ENCODE results near the gene SENP3.

The SENP3 gene

DNA sequence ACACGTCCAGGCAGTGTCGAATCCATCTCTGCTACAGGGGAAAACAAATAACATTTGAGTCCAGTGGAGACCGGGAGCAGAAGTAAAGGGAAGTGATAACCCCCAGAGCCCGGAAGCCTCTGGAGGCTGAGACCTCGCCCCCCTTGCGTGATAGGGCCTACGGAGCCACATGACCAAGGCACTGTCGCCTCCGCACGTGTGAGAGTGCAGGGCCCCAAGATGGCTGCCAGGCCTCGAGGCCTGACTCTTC, 10.5 kb downstream of the SENP3 start:
- H3K9me3 ChIP-seq (replicated peaks in 1 of 2; ENCODE audit: control insufficient read depth in 2 of 2, insufficient read depth in 1 of 2, low read depth in 1 of 2, low read length in 2 of 2) = peaks cover 0 to 3% of the 10 kb centered on the region in 2 donors
- peak overlapping the region; percentile 66 to 75 for H3K4me3 ChIP-seq (ENCODE audit: low read length in 2 of 2)
- no peak overlapping the region for H2BK120ac ChIP-seq (ENCODE audit: low read depth, low read length)
- peaks cover 54 to 72% of the 10 kb centered on the region in 2 donors for H3K36me3 ChIP-seq (replicated peaks in 1 of 2; ENCODE audit: control insufficient read depth in 2 of 2, insufficient read depth in 2 of 2, low read length in 2 of 2)
- H4K8ac ChIP-seq (ENCODE audit: low read depth, low read length) = no peak overlapping the region
- H3K14ac ChIP-seq (ENCODE audit: low read length) = no peak overlapping the region
- H3K79me1 ChIP-seq (ENCODE audit: low read depth, low read length) = peaks cover 14% of the 10 kb centered on the region
- H3K23ac ChIP-seq (ENCODE audit: low read depth, low read length, poor library complexity) = peak overlapping the region; percentile 95
- H2AFZ ChIP-seq (ENCODE audit: low read length) = peak overlapping the region; percentile 62
- H3K4ac ChIP-seq (ENCODE audit: low read length) = no peak overlapping the region
- H2BK5ac ChIP-seq (ENCODE audit: low read length) = no peak overlapping the region
- H3K18ac ChIP-seq (ENCODE audit: low read length) = no peak overlapping the region
- H3K4me2 ChIP-seq (ENCODE audit: insufficient read depth, low read length, poor library complexity, severe bottlenecking) = peak overlapping the region; percentile 49
- H4K91ac ChIP-seq (ENCODE audit: low read depth, low read length, poor library complexity) = no peak overlapping the region
- H2AK5ac ChIP-seq (ENCODE audit: low read depth, low read length) = no peak overlapping the region
- peak overlapping the region; percentile 69 for H3K27ac ChIP-seq (replicated peaks; ENCODE audit: low read length)
- DNase-seq (ENCODE audit: low spot score) = no peak
- peaks cover 14% of the 10 kb centered on the region in 2 donors for H3K4me1 ChIP-seq (ENCODE audit: control insufficient read depth in 2 of 2, insufficient read depth in 1 of 2, low read depth in 1 of 2, low read length in 2 of 2)
- WGBS, 2 donors (ENCODE audit: extremely low coverage in 2 of 2, insufficient read length in 2 of 2, insufficient replicate concordance in 1 of 2) = no CpG with 5 or more reads among the region's 11 CpGs
- H2BK12ac ChIP-seq (ENCODE audit: low read length) = no peak overlapping the region
- no peaks in the 10 kb centered on the region for H3K27me3 ChIP-seq (ENCODE audit: control insufficient read depth in 3 of 3, insufficient read depth in 3 of 3, low read depth in 1 of 3, low read length in 3 of 3)
- H2BK15ac ChIP-seq (ENCODE audit: low read length) = no peak overlapping the region
- H3K9ac ChIP-seq (ENCODE audit: low read depth, low read length, poor library complexity) = no peak overlapping the region

DNA sequence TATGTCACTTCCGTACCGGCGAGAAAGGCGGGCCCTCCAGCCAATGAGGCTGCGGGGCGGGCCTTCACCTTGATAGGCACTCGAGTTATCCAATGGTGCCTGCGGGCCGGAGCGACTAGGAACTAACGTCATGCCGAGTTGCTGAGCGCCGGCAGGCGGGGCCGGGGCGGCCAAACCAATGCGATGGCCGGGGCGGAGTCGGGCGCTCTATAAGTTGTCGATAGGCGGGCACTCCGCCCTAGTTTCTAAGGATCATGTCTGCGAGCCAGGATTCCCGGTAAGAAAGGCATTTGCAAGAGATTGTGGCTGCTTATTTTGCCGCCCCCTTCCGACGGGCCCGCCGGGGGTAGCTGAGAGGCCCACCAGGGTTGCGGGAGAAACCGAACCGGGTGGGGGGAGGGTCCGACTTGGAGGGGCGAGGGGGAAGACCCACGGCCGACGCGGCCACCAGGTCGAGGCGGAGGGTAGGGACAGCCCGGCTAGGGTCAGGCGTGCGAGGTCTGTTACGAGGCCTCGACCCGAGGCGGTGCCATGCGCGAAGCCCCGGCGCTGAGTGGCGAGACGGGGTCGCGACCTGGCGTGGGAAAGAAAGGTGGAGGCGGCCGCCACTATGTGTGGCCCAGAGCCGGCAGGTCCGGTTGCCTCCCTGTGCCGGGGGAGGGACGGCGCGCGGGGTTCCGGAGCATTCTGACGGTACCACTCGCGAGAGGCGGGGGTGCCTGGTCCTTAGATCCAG, 11.0 kb downstream of the SENP3 start:
- WGBS, 2 donors (ENCODE audit: extremely low coverage in 2 of 2, insufficient read length in 2 of 2, insufficient replicate concordance in 1 of 2) = no CpG with 5 or more reads among the region's 73 CpGs
- H3K9me3 ChIP-seq (replicated peaks in 1 of 2; ENCODE audit: control insufficient read depth in 2 of 2, insufficient read depth in 1 of 2, low read depth in 1 of 2, low read length in 2 of 2) = peaks cover 0 to 3% of the 10 kb centered on the region in 2 donors

DNA sequence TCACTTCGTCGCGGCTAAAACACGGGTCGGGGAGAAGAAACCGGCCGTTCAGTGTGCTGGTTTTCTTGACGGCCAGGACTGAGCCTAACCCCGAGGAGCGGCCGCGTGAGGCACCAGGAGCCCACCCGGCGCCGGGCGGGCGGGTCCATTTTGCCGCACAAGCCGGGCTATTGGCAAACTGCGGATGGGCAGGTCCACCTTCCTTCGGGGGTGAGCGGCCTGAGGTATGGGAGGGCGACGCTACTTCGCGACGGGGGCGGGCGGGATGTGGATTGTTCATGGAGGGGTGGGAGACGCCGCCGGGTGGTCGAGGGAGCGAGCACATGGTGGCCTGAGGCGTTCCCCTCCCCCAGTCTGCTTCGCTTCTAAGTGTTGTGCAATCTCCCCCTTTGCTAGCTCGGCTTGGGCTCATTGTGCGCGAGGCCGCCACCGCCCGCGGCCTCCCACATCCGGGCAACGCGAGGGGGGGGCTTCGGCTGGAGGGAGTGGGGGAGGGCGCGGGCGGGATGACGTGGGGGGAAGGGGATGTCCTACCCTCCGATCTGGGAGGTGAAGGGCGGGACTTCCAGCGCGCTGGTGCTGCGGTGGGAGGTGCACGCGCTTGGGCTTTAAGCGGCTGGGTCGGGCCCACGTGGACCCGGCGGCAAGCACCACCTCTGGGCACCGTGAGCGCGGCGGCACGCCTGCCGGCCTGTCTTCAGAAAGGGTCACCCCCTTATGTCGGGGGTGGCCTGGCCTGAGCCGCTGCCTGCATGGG, 11.8 kb downstream of the SENP3 start:
- Histone ChIP-seq H3K9me3 (replicated peaks in 1 of 2; ENCODE audit: control insufficient read depth in 2 of 2, insufficient read depth in 1 of 2, low read depth in 1 of 2, low read length in 2 of 2) (peaks cover 0 to 3% of the 10 kb centered on the region in 2 donors), H3K4ac (ENCODE audit: low read length) (peak overlapping the region; percentile 90), H3K9ac (ENCODE audit: low read depth, low read length, poor library complexity) (peak overlapping the region; percentile 100), H3K23ac (ENCODE audit: low read depth, low read length, poor library complexity) (peak overlapping the region; percentile 95), H4K8ac (ENCODE audit: low read depth, low read length) (no peak overlapping the region), H3K27me3 (ENCODE audit: control insufficient read depth in 3 of 3, insufficient read depth in 3 of 3, low read depth in 1 of 3, low read length in 3 of 3) (no peaks in the 10 kb centered on the region), H2BK120ac (ENCODE audit: low read depth, low read length) (peak overlapping the region; percentile 53), H3K4me1 (ENCODE audit: control insufficient read depth in 2 of 2, insufficient read depth in 1 of 2, low read depth in 1 of 2, low read length in 2 of 2) (peaks cover 14% of the 10 kb centered on the region in 2 donors), H2BK5ac (ENCODE audit: low read length) (peak overlapping the region; percentile 70), H3K36me3 (replicated peaks in 1 of 2; ENCODE audit: control insufficient read depth in 2 of 2, insufficient read depth in 2 of 2, low read length in 2 of 2) (peaks cover 61 to 77% of the 10 kb centered on the region in 2 donors), H2BK15ac (ENCODE audit: low read length) (no peak overlapping the region), H3K4me2 (ENCODE audit: insufficient read depth, low read length, poor library complexity, severe bottlenecking) (peak overlapping the region; percentile 67), H2AK5ac (ENCODE audit: low read depth, low read length) (peak overlapping the region; percentile 99), H2BK12ac (ENCODE audit: low read length) (peak overlapping the region; percentile 18), H3K79me1 (ENCODE audit: low read depth, low read length) (peaks cover 14% of the 10 kb centered on the region), H3K27ac (replicated peaks; ENCODE audit: low read length) (peak overlapping the region; percentile 73), H3K14ac (ENCODE audit: low read length) (peak overlapping the region; percentile 91), H3K4me3 (ENCODE audit: low read length in 2 of 2) (peak overlapping the region; percentile 98 to 100), H3K18ac (ENCODE audit: low read length) (peak overlapping the region; percentile 98), H4K91ac (ENCODE audit: low read depth, low read length, poor library complexity) (peak overlapping the region; percentile 94), H2AFZ (ENCODE audit: low read length) (no peak overlapping the region)
- peak; percentile 84 for DNase-seq (ENCODE audit: low spot score)
- WGBS, 2 donors (ENCODE audit: extremely low coverage in 2 of 2, insufficient read length in 2 of 2, insufficient replicate concordance in 1 of 2) = no CpG with 5 or more reads among the region's 71 CpGs

More for the DNA sequence above, 11.0 kb downstream of the SENP3 start:
- Histone ChIP-seq H3K79me1 (ENCODE audit: low read depth, low read length) (peaks cover 14% of the 10 kb centered on the region), H3K4me2 (ENCODE audit: insufficient read depth, low read length, poor library complexity, severe bottlenecking) (peak overlapping the region; percentile 40), H3K23ac (ENCODE audit: low read depth, low read length, poor library complexity) (peak overlapping the region; percentile 95), H3K4me3 (ENCODE audit: low read length in 2 of 2) (peak overlapping the region; percentile 98 to 100), H3K27ac (replicated peaks; ENCODE audit: low read length) (peak overlapping the region; percentile 73), H2BK120ac (ENCODE audit: low read depth, low read length) (peak overlapping the region; percentile 53), H2BK5ac (ENCODE audit: low read length) (peak overlapping the region; percentile 70), H4K8ac (ENCODE audit: low read depth, low read length) (no peak overlapping the region), H4K91ac (ENCODE audit: low read depth, low read length, poor library complexity) (peak overlapping the region; percentile 94), H3K9ac (ENCODE audit: low read depth, low read length, poor library complexity) (peak overlapping the region; percentile 100), H2AK5ac (ENCODE audit: low read depth, low read length) (peak overlapping the region; percentile 99), H3K27me3 (ENCODE audit: control insufficient read depth in 3 of 3, insufficient read depth in 3 of 3, low read depth in 1 of 3, low read length in 3 of 3) (no peaks in the 10 kb centered on the region), H3K14ac (ENCODE audit: low read length) (peak overlapping the region; percentile 91), H3K18ac (ENCODE audit: low read length) (peak overlapping the region; percentile 98), H2AFZ (ENCODE audit: low read length) (no peak overlapping the region), H2BK12ac (ENCODE audit: low read length) (peak overlapping the region; percentile 18), H3K4ac (ENCODE audit: low read length) (peak overlapping the region; percentile 90), H3K36me3 (replicated peaks in 1 of 2; ENCODE audit: control insufficient read depth in 2 of 2, insufficient read depth in 2 of 2, low read length in 2 of 2) (peaks cover 57 to 72% of the 10 kb centered on the region in 2 donors), H3K4me1 (ENCODE audit: control insufficient read depth in 2 of 2, insufficient read depth in 1 of 2, low read depth in 1 of 2, low read length in 2 of 2) (peaks cover 14% of the 10 kb centered on the region in 2 donors), H2BK15ac (ENCODE audit: low read length) (peak overlapping the region; percentile 70)
- peak; percentile 99 for DNase-seq (ENCODE audit: low spot score)

All from neuronal stem cell (in vitro differentiated cells).